Heart left ventricle (tissue), 13 donors: ENCODE results near the gene VWA3A.

Source experiments
- CTCF ChIP-seq, 12 donors: fragments of 200-600 bp; sonication (generic) in 4 of 12; IDR thresholded peaks; one replicate each; pipeline versions ENCODE4 v1.5.0 to v1.8.0; 2018 to 2022; ENCODE audit warnings: antibody characterized with exemption in 12 of 12, mild to moderate bottlenecking in 5 of 12
- POLR2A ChIP-seq, 2 donors: fragments of 450-650 bp; IDR thresholded peaks; one replicate each; pipeline ENCODE4 v1.6.1; 2017; ENCODE audit warnings: antibody characterized with exemption in 2 of 2, mild to moderate bottlenecking in 2 of 2, moderate library complexity in 2 of 2
- donor health status: ischemic (EF 13 %, LVEDD 7.1; RV severe dilation, severe dysfunction).
- donor health status: DM: no; HTN: yes; CAD: no.
- donor health status: DM: no; HTN: no; CAD: no.
- donor health status: ischemic (EF 25% LVEDD 6.9; RV normal size, moderate dysfunction).
- donor health status: ischemic (EF 25% LVEDD 5.7; RV mildly dilated, moderate dysfunction).
- donor health status: ischemic (EF 35%, LVEDD 5.7; RV mildly dilated, moderate dysfunction).
- donor health status: nonischemic (EF 11% LVEDD 7.7; RV severe dilation, severe dysfunction).
- donor health status: DM: yes; HTN: yes; CAD: no.
- donor health status: PGD.
- donor health status: ischemic (EF 29% LVEDD 5.4; RV normal size, mild dysfunction).
- donor health status: nonischemic (EF 23%, LVEDD 6.1; RV moderate dilation, normal function).

- TF ChIP-seq CTCF (IDR thresholded peaks at IDR 0.05) (no peak), POLR2A (IDR thresholded peaks at IDR 0.05) (no peak)
Measured at GRCh38 chr16:22120440-22120839, 28.1 kb downstream of the VWA3A start.
